Measurements from ENCODE around the gene KANSL1. TPM values are rescaled to one million over a fixed set of nuclear protein-coding genes. Genes with fewer than 3 reads are reported as not detected.
A peak's percentile ranks its signal among the peaks of the same experiment; 100 is the strongest.
"Not testable (repeated sequence)": the region's sequence is repeated elsewhere in the genome, so short reads cannot be mapped to it uniquely, and the experiment has no call there.

Gene KANSL1
- total RNA-seq, 1 donor from 2014 or later = 91.5 TPM

DNA sequence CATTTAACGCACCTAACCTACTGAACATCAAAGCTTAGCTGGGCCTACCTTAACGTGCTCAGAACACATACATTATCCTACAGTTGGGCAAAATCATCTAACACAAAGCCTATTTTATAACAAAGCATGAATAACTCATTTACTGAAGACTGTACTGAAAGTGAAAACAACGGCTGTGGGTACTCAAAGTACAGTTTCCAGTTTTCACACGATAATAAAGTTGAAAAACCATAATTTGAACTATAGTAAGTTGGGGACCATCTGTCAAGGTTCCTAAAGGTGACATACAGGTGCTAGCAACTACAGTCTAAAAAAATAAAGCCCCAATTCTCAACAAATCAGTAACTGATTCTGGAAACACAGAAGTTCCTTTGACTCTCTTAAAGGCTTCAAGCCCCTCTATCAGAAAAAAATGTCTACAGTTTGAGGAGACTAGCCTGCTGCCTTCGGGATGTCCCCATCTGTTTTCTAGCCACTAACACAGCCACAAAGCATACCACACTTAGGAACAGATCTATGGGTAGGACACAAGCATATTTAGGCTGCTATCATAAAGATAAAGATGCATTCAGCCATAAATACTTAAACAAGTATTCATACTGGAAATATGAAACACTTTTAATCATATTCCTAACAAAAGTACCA, 71.3 kb downstream of the KANSL1 start:
- H3K36me3 Mint-ChIP-seq (ENCODE audit: low read depth) = peaks cover 24% of the 10 kb centered on the region
- intact Hi-C loops (cut with micrococcal nuclease) = loop anchor here (1.0 to 5.0 kb wide), 4 partner anchors 21 to 35 kb away; no protein-coding TSS in a partner anchor
- no peaks in the 10 kb centered on the region for H3K9me3 Mint-ChIP-seq
- H3K27me3 Mint-ChIP-seq (ENCODE audit: low read depth) = no peaks in the 10 kb centered on the region
- peaks cover 41% of the 10 kb centered on the region for H3K4me1 Mint-ChIP-seq (ENCODE audit: low read depth)
- H3K4me3 Mint-ChIP-seq (ENCODE audit: low read depth) = no peak overlapping the region
- DNase-seq (ENCODE audit: low spot score) = no peak
- peak overlapping the region; percentile 8 for H3K27ac Mint-ChIP-seq

DNA sequence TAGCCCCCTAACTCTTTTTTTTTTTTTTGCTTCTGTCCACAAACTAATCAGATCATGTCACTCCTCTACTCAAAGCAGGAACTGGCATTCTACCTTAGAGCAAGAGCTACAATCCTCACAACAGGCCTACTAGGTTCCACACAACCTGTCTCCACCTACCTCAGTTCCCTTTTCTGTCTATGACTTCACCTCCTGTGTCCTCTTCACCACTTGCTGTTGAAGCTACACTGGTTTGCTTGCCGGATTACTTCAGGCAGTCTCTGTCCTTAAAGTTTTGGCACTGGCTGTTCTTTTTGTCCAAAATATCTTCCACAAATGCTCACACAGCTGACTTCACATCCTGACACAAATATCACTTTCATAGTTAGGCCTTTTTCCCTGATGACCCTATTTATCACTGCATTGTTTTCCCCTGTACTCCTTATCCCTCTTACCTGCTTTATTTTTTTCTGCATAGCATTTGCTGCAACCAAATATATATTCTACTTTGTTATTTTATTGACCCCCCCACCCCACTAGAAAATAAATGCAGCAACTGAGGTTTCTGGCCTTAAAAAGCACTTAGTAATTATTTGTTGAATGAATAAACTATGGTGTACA, 72.0 kb downstream of the KANSL1 start:
- H3K27ac Mint-ChIP-seq = no peak overlapping the region
- no peak for DNase-seq (ENCODE audit: low spot score)
- no peaks in the 10 kb centered on the region for H3K9me3 Mint-ChIP-seq
- no peaks in the 10 kb centered on the region for H3K27me3 Mint-ChIP-seq (ENCODE audit: low read depth)
- H3K4me1 Mint-ChIP-seq (ENCODE audit: low read depth) = peaks cover 38% of the 10 kb centered on the region
- H3K36me3 Mint-ChIP-seq (ENCODE audit: low read depth) = peaks cover 21% of the 10 kb centered on the region
- intact Hi-C loops (cut with micrococcal nuclease) = loop anchor here (1.0 to 5.0 kb wide), 2 partner anchors 20 to 34 kb away; no protein-coding TSS in a partner anchor
- no peak overlapping the region for H3K4me3 Mint-ChIP-seq (ENCODE audit: low read depth)

DNA sequence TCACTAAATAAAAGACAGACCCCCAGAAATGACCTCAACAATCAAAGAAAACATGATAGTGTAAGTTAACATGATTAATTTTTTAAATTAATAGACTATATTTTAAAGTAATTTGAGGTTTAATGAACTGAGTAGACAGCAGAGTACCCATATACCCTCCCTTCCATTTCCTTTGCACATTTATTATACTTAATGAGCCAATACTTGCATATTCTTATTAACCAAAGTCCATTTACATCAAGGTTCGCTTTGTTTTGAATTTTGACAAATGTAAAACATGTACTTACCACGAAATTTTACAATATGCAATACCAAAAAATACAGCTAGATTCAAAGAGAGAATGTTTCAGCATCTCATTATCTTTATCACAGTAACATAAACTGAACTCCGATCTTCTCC, 72.7 kb downstream of the KANSL1 start:
- Mint-ChIP-seq H3K4me1 (ENCODE audit: low read depth) (peaks cover 43% of the 10 kb centered on the region), H3K36me3 (ENCODE audit: low read depth) (peaks cover 25% of the 10 kb centered on the region), H3K27me3 (ENCODE audit: low read depth) (no peaks in the 10 kb centered on the region), H3K9me3 (no peaks in the 10 kb centered on the region), H3K4me3 (ENCODE audit: low read depth) (no peak overlapping the region), H3K27ac (no peak overlapping the region)
- intact Hi-C loops (cut with micrococcal nuclease) = loop anchor here (5.0 kb wide), 1 partner anchor 33 kb away; no protein-coding TSS in a partner anchor
- DNase-seq (ENCODE audit: low spot score) = no peak

DNA sequence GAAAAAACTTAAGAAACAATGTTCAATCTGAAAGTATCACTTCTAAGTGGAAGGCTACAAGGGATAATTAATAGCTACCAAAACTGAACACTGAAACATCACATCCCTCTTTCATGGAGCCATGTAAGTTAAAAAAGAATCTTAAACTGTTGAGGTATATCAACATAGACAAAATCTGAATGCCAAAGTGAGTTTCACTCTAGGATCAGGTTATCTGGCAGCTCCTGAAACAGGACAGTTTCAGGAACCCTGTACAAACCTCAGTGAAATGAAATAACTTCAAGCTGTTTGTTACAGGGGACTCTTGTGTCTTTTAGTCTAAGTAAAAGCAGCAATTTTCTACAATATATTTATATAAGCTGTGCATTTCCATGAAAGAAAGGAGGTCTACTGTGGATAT, 73.2 kb downstream of the KANSL1 start:
- H3K36me3 Mint-ChIP-seq (ENCODE audit: low read depth) = peaks cover 30% of the 10 kb centered on the region
- no peak overlapping the region for H3K27ac Mint-ChIP-seq
- H3K9me3 Mint-ChIP-seq = no peaks in the 10 kb centered on the region
- DNase-seq (ENCODE audit: low spot score) = no peak
- peaks cover 47% of the 10 kb centered on the region for H3K4me1 Mint-ChIP-seq (ENCODE audit: low read depth)
- intact Hi-C loops (cut with micrococcal nuclease) = loop anchor here (5.0 kb wide), 1 partner anchor 33 kb away; no protein-coding TSS in a partner anchor
- H3K4me3 Mint-ChIP-seq (ENCODE audit: low read depth) = no peak overlapping the region
- no peaks in the 10 kb centered on the region for H3K27me3 Mint-ChIP-seq (ENCODE audit: low read depth)

DNA sequence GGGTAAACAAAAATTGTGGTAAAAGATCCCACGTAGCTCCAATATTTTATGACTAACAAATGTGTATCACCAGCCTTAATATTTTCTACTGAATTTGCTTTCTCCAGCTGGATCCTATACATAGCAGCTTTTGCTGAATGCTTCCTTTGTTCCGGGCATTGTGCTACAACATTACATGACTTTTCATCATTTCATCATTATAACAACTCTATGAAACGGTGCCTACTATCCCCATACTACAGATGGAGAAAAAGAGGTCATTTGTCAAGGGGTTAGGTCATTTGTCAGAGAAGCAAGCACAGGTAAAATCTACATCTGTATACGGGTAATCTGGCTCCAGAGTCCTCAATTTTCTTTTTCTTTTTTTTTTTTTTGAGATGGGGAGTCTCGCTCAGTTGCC, 74.3 kb downstream of the KANSL1 start:
- Mint-ChIP-seq H3K9me3 (no peaks in the 10 kb centered on the region), H3K4me1 (ENCODE audit: low read depth) (peaks cover 44% of the 10 kb centered on the region), H3K4me3 (ENCODE audit: low read depth) (no peak overlapping the region), H3K27me3 (ENCODE audit: low read depth) (no peaks in the 10 kb centered on the region), H3K36me3 (ENCODE audit: low read depth) (peaks cover 32% of the 10 kb centered on the region), H3K27ac (no peak overlapping the region)
- DNase-seq (ENCODE audit: low spot score) = no peak
- intact Hi-C loops (cut with micrococcal nuclease) = no loop called here

DNA sequence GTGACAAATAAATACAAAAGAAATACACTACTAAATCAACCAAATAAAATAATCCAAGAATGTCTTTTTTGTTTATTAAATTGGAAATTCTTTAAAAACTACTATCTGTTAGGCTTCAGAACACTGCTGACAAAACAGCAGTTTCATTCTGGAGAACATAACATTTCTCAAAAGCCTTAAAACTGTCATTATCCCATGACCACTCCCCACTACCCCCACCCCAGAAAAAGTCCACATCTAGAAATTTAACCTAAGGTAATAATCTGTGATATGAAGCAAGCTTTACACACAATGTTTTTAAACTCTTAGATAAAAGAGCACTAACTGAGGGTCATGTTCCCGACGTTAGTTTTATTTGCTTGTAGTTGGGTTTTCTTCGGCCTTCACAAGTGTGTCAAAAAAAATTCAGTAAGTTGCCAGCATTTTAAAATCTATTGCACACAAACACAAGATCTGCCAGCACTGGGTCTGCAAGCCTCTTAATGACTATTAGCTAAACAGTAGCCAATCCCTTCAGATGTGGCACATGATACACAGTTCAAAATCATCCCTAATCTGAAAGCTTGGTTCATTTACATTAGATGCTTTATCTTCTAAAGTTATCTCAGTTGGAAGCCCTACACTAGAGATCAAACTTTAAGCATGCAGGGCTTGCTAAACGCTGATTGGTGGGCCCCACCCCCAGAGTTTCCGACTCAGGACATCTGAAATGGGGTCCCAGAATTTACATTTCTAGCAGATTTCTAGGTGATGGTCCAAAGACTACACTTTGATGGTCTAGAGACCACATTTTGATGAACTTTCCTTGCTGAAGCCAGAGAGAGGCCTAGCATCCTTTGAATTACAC, 75.2 kb downstream of the KANSL1 start:
- intact Hi-C loops (cut with micrococcal nuclease) = no loop called here
- Mint-ChIP-seq H3K4me3 (ENCODE audit: low read depth) (no peak overlapping the region), H3K27ac (no peak overlapping the region), H3K4me1 (ENCODE audit: low read depth) (peaks cover 51% of the 10 kb centered on the region), H3K27me3 (ENCODE audit: low read depth) (no peaks in the 10 kb centered on the region), H3K9me3 (no peaks in the 10 kb centered on the region), H3K36me3 (ENCODE audit: low read depth) (peaks cover 32% of the 10 kb centered on the region)
- no peak for DNase-seq (ENCODE audit: low spot score)

DNA sequence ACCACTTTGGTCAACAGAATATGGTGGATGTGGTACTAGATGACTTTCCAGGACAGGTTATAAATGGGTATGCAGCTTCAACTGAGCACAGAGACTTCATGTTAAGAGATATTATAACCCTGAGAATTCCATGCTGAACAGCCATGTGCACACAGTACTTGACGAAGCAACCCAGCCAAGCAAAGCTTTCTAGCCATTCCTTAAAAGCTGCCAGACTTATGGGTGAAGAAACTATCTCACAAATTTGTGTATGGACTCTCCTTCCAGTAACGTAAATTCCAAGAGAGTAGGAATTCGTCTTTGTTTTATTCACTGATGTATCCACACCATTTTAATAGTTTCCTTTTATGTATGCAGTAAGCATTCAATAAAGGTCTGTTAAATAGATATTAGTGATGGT, 76.1 kb downstream of the KANSL1 start:
- no peak overlapping the region for H3K27ac Mint-ChIP-seq
- peaks cover 25% of the 10 kb centered on the region for H3K36me3 Mint-ChIP-seq (ENCODE audit: low read depth)
- no peak for DNase-seq (ENCODE audit: low spot score)
- no peaks in the 10 kb centered on the region for H3K27me3 Mint-ChIP-seq (ENCODE audit: low read depth)
- no peaks in the 10 kb centered on the region for H3K9me3 Mint-ChIP-seq
- intact Hi-C loops (cut with micrococcal nuclease) = no loop called here
- peaks cover 42% of the 10 kb centered on the region for H3K4me1 Mint-ChIP-seq (ENCODE audit: low read depth)
- no peak overlapping the region for H3K4me3 Mint-ChIP-seq (ENCODE audit: low read depth)

DNA sequence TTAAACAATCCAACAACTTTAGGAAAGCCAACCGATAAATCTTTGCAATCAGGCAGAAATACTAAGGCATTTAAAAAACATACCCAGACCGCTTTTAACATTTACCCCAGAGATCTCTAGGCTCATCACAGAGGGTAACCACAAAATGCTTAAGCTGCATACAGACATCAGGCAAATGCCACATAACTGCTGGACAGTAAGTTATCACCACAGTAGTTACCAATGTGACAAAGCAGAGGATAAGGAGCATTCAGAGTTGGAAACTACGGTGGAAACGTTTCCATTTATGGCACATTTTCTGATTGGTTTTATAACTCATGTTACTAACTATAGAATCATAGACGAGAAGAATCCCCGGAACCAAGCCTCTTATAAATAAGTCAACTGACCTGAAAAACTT, 77.5 kb downstream of the KANSL1 start:
- Mint-ChIP-seq H3K4me1 (ENCODE audit: low read depth) (peaks cover 31% of the 10 kb centered on the region), H3K36me3 (ENCODE audit: low read depth) (peaks cover 18% of the 10 kb centered on the region), H3K9me3 (no peaks in the 10 kb centered on the region), H3K4me3 (ENCODE audit: low read depth) (no peak overlapping the region), H3K27me3 (ENCODE audit: low read depth) (no peaks in the 10 kb centered on the region), H3K27ac (no peak overlapping the region)
- DNase-seq (ENCODE audit: low spot score) = no peak
- intact Hi-C loops (cut with micrococcal nuclease) = no loop called here

DNA sequence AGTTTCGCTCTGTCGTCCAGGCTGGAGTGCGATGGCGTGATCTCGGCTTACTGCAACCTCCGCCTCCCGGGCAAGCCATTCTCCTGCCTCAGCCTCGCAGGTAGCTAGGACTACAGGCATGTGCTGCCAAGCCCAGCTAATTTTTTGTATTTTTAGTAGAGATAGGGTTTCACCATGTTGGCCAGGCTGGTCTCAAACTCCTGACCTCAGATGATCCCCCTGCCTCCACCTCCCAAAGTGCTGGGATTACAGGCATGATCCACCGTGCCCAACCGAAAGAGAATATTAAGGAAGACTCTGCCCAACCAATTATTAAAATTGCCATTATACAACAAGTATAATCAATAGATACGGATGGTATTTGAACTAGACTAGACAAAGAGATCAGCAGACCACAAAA, 82.0 kb downstream of the KANSL1 start:
- intact Hi-C loops (cut with micrococcal nuclease); H3K4me3 Mint-ChIP-seq (ENCODE audit: low read depth); H3K27me3 Mint-ChIP-seq (ENCODE audit: low read depth); H3K9me3 Mint-ChIP-seq; DNase-seq (ENCODE audit: low spot score); H3K27ac Mint-ChIP-seq: not testable (repeated sequence)
- H3K36me3 Mint-ChIP-seq (ENCODE audit: low read depth) = peaks cover 16% of the 10 kb centered on the region
- H3K4me1 Mint-ChIP-seq (ENCODE audit: low read depth) = peaks cover 40% of the 10 kb centered on the region

DNA sequence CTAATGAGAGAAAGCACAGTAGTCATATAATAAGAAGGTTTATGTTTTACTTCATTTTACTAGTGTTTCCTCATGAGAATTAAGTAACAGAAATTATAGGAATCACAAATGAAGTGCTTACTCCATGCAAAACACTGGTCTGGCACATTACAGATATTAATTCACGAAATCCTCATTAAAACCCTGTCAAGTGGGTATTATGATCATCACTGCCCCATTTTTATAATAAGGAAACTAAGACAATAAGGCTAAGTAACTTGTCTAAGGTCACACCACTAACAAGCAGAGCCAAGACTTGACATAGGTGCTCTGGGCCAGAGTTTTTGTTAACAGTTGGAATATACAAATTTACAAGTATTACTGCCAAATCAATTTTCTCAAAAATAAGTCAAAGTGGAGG, 83.0 kb downstream of the KANSL1 start:
- no peak overlapping the region for H3K27ac Mint-ChIP-seq
- peaks cover 9% of the 10 kb centered on the region for H3K36me3 Mint-ChIP-seq (ENCODE audit: low read depth)
- intact Hi-C loops (cut with micrococcal nuclease) = no loop called here
- H3K4me3 Mint-ChIP-seq (ENCODE audit: low read depth) = no peak overlapping the region
- DNase-seq (ENCODE audit: low spot score) = no peak
- H3K9me3 Mint-ChIP-seq = no peaks in the 10 kb centered on the region
- peaks cover 33% of the 10 kb centered on the region for H3K4me1 Mint-ChIP-seq (ENCODE audit: low read depth)
- no peaks in the 10 kb centered on the region for H3K27me3 Mint-ChIP-seq (ENCODE audit: low read depth)

DNA sequence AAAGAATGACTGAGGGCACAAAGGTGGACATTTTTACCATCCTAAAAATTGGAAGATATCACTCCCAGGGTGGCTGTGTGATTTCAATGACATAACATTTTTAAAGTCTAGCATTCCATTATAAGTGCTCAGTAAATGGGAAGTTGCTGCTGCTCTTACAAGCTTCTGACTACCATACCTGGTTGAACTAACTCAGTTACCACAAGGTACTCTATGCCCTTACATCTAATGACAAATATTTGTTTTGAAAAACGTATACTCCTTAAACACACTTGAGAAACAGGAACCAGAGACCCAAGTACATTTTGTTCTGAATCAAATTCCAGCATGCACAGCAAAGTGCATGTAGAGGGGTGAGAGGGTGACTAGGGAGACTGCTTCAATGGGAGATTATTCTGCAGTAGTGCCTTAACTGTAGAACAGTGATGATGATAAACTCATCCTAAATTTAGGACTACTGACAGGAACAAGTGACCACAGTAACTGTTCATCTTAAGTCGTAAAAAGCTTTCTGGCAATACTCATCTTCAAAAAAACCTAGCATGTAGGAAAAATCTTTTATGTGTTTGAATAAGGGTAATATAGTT, 83.5 kb downstream of the KANSL1 start:
- Mint-ChIP-seq H3K36me3 (ENCODE audit: low read depth) (peaks cover 6% of the 10 kb centered on the region), H3K9me3 (no peaks in the 10 kb centered on the region), H3K27ac (no peak overlapping the region), H3K4me3 (ENCODE audit: low read depth) (no peak overlapping the region), H3K27me3 (ENCODE audit: low read depth) (no peaks in the 10 kb centered on the region), H3K4me1 (ENCODE audit: low read depth) (peaks cover 32% of the 10 kb centered on the region)
- DNase-seq (ENCODE audit: low spot score) = no peak
- intact Hi-C loops (cut with micrococcal nuclease) = no loop called here

DNA sequence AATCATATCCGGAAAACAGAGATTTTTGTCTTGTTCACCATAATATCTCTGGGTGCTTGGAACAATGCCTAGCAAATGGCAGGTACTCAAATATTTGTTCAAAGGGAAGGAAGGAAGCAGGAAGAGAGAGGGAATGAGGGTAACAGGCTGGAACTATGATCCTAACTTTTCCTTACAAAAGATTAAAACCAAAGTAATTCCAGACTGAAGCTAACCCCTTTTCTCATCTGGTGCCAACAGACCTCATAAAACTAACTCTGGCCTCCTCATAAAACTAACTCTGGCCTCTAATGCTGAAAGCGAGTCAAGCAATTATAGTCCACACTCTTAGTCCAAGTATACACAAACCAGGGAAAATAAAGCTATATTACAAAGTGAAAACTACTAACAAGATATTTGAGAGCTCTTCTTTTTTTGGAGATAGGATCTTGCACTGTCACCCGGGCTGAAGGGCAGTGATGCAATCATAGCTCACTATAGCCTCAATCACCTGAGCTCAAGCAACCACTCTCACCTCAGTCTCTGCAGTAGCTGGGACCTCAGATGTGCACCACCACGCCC, 84.6 kb downstream of the KANSL1 start:
- H3K36me3 Mint-ChIP-seq (ENCODE audit: low read depth) = peaks cover 3% of the 10 kb centered on the region
- H3K9me3 Mint-ChIP-seq = no peaks in the 10 kb centered on the region
- intact Hi-C loops (cut with micrococcal nuclease) = no loop called here
- no peaks in the 10 kb centered on the region for H3K27me3 Mint-ChIP-seq (ENCODE audit: low read depth)
- no peak for DNase-seq (ENCODE audit: low spot score)
- H3K4me3 Mint-ChIP-seq (ENCODE audit: low read depth) = no peak overlapping the region
- H3K27ac Mint-ChIP-seq = no peak overlapping the region
- H3K4me1 Mint-ChIP-seq (ENCODE audit: low read depth) = peaks cover 28% of the 10 kb centered on the region
